Upper lobe of right lung (tissue), 1 donor: ENCODE data around the gene DCST2. TPM values are rescaled to one million over a fixed set of nuclear protein-coding genes. Genes with fewer than 3 reads are reported as not detected.

ENCODE experiments used
- ATAC-seq: fragments of 200-7000 bp; cut with Tn5 transposase; one replicate; pipeline ENCODE4 v1.9.1; 2020; ENCODE audit warnings: mild to moderate bottlenecking, moderate library complexity
- DNase-seq: peaks from one replicate; pipeline ENCODE4 v3.0.0-alpha.2; 2020
- H3K27ac ChIP-seq: fragments of 200-600 bp; one replicate; pipeline ENCODE4 v1.8.0; 2022
- H3K27me3 ChIP-seq: fragments of 200-600 bp; one replicate; pipeline ENCODE4 v1.8.0; 2022; ENCODE audit warnings: mild to moderate bottlenecking
- H3K36me3 ChIP-seq: fragments of 200-600 bp; one replicate; pipeline ENCODE4 v1.8.0; 2022
- H3K4me1 ChIP-seq: fragments of 200-600 bp; one replicate; pipeline ENCODE4 v1.8.0; 2022
- H3K4me3 ChIP-seq: fragments of 200-600 bp; one replicate; pipeline ENCODE4 v1.8.0; 2022; ENCODE audit warnings: mild to moderate bottlenecking
- H3K9me3 ChIP-seq: fragments of 200-600 bp; one replicate; pipeline ENCODE4 v1.8.0; 2022
- CTCF ChIP-seq: fragments of 200-600 bp; IDR thresholded peaks from one replicate; pipeline ENCODE4 v1.8.0; 2022; ENCODE audit warnings: antibody characterized with exemption
- intact Hi-C: fragments of 100-400 bp; cut with DNase I; formaldehyde crosslinking; loops from one replicate; pipeline ENCODE4 v1.11.0; 2022
- total RNA-seq: library from RNA; stranded (reverse); fragmentation: NEBNext Ultra II Directional; extraction: Animal tissue kit (Norgen Biotek cat#: 25700); gene quantifications from one replicate; pipeline ENCODE4 v1.2.1, GENCODE V29; 2021
- donor health status: DM: no; HTN: yes; CAD: no; lungs with severe emphysema.

Gene DCST2
- total RNA-seq, 1 donor from 2014 or later = 1.5 TPM

- Histone ChIP-seq H3K4me1 (peaks cover 48% of the 10 kb centered on the region), H3K9me3 (no peaks in the 10 kb centered on the region), H3K27ac (no peak overlapping the region), H3K36me3 (no peaks in the 10 kb centered on the region), H3K4me3 (no peak overlapping the region), H3K27me3 (peaks cover 55% of the 10 kb centered on the region)
- intact Hi-C loops = no loop called here
- ATAC-seq = no peak
- TF ChIP-seq CTCF = no peak
- DNase-seq = no peak
Observed at GRCh38 chr1:155079487-155080311, 46.1 kb upstream of the DCST2 start.

GRCh38 chr1:155079210-155079486 is 45.6 kb upstream of the DCST2 start:
- ATAC-seq (no peak), DNase-seq (no peak)
- intact Hi-C loops = no loop called here
- TF ChIP-seq CTCF = no peak
- peak overlapping the region; percentile 43 for H3K4me3 ChIP-seq
- H3K27me3 ChIP-seq = peaks cover 52% of the 10 kb centered on the region
- no peak overlapping the region for H3K27ac ChIP-seq
- peaks cover 44% of the 10 kb centered on the region for H3K4me1 ChIP-seq
- H3K36me3 ChIP-seq = no peaks in the 10 kb centered on the region
- no peaks in the 10 kb centered on the region for H3K9me3 ChIP-seq

- no peak for TF ChIP-seq CTCF
- Histone ChIP-seq H3K9me3 (no peaks in the 10 kb centered on the region), H3K4me1 (peaks cover 41% of the 10 kb centered on the region), H3K27ac (no peak within 1 kb of the TSS), H3K27me3 (peaks cover 47% of the 10 kb centered on the region), H3K4me3 (peak within 1 kb of the TSS; percentile 43), H3K36me3 (no peaks in the 10 kb centered on the region)
- DNase-seq (peak; percentile 87), ATAC-seq (peak; percentile 87)
- intact Hi-C loops = no loop called here
Observed at GRCh38 chr1:155078469-155079209, 45.1 kb upstream of the DCST2 start, which contains the start of gene EFNA3. Gene EFNA3 (plus strand): TSS chr1:155078837. CDS start chr1:155078942, 105 bp downstream.

GRCh38 chr1:155077758-155078445 is 44.3 kb upstream of the DCST2 start:
- peaks cover 40% of the 10 kb centered on the region for H3K27me3 ChIP-seq
- no peaks in the 10 kb centered on the region for H3K9me3 ChIP-seq
- H3K36me3 ChIP-seq = no peaks in the 10 kb centered on the region
- intact Hi-C loops = no loop called here
- DNase-seq = no peak
- H3K4me3 ChIP-seq = no peak overlapping the region
- peaks cover 40% of the 10 kb centered on the region for H3K4me1 ChIP-seq
- no peak for TF ChIP-seq CTCF
- ATAC-seq = no peak
- no peak overlapping the region for H3K27ac ChIP-seq

- H3K4me1 ChIP-seq = peaks cover 34% of the 10 kb centered on the region
- H3K36me3 ChIP-seq = no peaks in the 10 kb centered on the region
- H3K4me3 ChIP-seq = no peak overlapping the region
- DNase-seq = no peak
- peaks cover 34% of the 10 kb centered on the region for H3K27me3 ChIP-seq
- intact Hi-C loops = no loop called here
- H3K27ac ChIP-seq = no peak overlapping the region
- H3K9me3 ChIP-seq = no peaks in the 10 kb centered on the region
- no peak for TF ChIP-seq CTCF
- ATAC-seq = no peak
Observed at GRCh38 chr1:155077346-155077745, 43.8 kb upstream of the DCST2 start.
